ENCODE data around the gene ADAM19.

DNA sequence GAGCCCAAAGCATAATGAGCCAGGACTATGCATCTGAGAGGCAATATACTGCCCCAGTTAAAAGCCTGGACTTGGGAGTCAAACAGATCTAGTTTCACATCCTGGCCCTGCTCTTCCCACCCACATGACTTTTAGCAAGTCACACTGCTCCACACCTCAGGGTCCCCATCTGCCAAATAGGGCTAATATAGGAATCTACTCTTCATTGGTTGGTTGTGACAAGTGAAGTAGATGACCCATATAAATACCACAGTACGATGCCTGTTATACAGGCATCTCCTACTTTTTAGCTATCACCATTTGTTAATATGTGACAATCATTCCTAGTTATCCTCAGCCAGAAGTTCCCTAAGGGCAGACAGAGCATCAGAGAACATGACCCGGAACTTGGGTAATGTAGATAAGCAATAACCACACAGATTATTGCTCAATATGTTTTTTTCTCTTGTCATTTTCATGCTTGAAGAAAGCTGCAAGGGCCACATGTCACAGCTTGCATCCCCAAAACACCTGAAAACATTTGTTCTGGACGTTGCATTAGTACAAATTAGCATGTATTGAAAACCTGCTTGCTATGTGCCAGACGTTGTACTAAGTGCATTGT is 20.4 kb downstream of the ADAM19 start:
- TF ChIP-seq, protein P1, sequence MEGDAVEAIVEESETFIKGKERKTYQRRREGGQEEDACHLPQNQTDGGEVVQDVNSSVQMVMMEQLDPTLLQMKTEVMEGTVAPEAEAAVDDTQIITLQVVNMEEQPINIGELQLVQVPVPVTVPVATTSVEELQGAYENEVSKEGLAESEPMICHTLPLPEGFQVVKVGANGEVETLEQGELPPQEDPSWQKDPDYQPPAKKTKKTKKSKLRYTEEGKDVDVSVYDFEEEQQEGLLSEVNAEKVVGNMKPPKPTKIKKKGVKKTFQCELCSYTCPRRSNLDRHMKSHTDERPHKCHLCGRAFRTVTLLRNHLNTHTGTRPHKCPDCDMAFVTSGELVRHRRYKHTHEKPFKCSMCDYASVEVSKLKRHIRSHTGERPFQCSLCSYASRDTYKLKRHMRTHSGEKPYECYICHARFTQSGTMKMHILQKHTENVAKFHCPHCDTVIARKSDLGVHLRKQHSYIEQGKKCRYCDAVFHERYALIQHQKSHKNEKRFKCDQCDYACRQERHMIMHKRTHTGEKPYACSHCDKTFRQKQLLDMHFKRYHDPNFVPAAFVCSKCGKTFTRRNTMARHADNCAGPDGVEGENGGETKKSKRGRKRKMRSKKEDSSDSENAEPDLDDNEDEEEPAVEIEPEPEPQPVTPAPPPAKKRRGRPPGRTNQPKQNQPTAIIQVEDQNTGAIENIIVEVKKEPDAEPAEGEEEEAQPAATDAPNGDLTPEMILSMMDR (conservative IDR thresholded peaks at IDR 0.05; ENCODE audit: low read depth in 2 of 2): no peak
- TF ChIP-seq EZH2 (IDR thresholded peaks at IDR 0.05; ENCODE audit: low read depth, unreplicated experiment): no peak
- TF ChIP-seq, protein P2, sequence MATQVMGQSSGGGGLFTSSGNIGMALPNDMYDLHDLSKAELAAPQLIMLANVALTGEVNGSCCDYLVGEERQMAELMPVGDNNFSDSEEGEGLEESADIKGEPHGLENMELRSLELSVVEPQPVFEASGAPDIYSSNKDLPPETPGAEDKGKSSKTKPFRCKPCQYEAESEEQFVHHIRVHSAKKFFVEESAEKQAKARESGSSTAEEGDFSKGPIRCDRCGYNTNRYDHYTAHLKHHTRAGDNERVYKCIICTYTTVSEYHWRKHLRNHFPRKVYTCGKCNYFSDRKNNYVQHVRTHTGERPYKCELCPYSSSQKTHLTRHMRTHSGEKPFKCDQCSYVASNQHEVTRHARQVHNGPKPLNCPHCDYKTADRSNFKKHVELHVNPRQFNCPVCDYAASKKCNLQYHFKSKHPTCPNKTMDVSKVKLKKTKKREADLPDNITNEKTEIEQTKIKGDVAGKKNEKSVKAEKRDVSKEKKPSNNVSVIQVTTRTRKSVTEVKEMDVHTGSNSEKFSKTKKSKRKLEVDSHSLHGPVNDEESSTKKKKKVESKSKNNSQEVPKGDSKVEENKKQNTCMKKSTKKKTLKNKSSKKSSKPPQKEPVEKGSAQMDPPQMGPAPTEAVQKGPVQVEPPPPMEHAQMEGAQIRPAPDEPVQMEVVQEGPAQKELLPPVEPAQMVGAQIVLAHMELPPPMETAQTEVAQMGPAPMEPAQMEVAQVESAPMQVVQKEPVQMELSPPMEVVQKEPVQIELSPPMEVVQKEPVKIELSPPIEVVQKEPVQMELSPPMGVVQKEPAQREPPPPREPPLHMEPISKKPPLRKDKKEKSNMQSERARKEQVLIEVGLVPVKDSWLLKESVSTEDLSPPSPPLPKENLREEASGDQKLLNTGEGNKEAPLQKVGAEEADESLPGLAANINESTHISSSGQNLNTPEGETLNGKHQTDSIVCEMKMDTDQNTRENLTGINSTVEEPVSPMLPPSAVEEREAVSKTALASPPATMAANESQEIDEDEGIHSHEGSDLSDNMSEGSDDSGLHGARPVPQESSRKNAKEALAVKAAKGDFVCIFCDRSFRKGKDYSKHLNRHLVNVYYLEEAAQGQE (IDR thresholded peaks at IDR 0.05; ENCODE audit: unreplicated experiment): no peak

Measured in GM23338 (cell line).